Neuronal stem cell (in vitro differentiated cells): Measurements from ENCODE around the gene DOLPP1.

Source experiments
- DNase-seq: peaks from one replicate; pipeline ENCODE4 v3.0.0-alpha.2; 2013; ENCODE audit warnings: low spot score
- H2AFZ ChIP-seq: one replicate; pipeline ENCODE4 v1.6.1; 2013; ENCODE audit warnings: mild to moderate bottlenecking, low read length, inconsistent platforms
- H2AK5ac ChIP-seq: 2 replicates; pipeline ENCODE4 v1.6.1; 2013; ENCODE audit warnings: low read depth, mild to moderate bottlenecking, inconsistent platforms, low read length, moderate library complexity, mixed read lengths
- H2BK120ac ChIP-seq: 2 replicates; pipeline ENCODE4 v1.6.1; 2013; ENCODE audit warnings: low read depth, mild to moderate bottlenecking, inconsistent platforms, low read length, moderate library complexity, mixed read lengths
- H2BK12ac ChIP-seq: one replicate; pipeline ENCODE4 v1.6.1; 2013; ENCODE audit warnings: low read length, inconsistent platforms
- H2BK15ac ChIP-seq: 2 replicates; pipeline ENCODE4 v1.6.1; 2013; ENCODE audit warnings: mild to moderate bottlenecking, low read length, inconsistent platforms, mixed read lengths
- H2BK5ac ChIP-seq: one replicate; pipeline ENCODE4 v1.6.1; 2013; ENCODE audit warnings: inconsistent platforms, mild to moderate bottlenecking, low read length, moderate library complexity
- H3K14ac ChIP-seq: one replicate; pipeline ENCODE4 v1.6.1; 2013; ENCODE audit warnings: low read length, inconsistent platforms
- H3K18ac ChIP-seq: 2 replicates; pipeline ENCODE4 v1.6.1; 2013; ENCODE audit warnings: low read length, inconsistent platforms
- H3K23ac ChIP-seq: 2 replicates; pipeline ENCODE4 v1.6.1; 2013; ENCODE audit warnings: low read depth, mild to moderate bottlenecking, mixed read lengths, low read length, inconsistent platforms; ENCODE audit not compliant: poor library complexity
- H3K27ac ChIP-seq: replicated peaks from 3 replicates; pipeline ENCODE4 v1.5.1; 2013; ENCODE audit warnings: low read length, inconsistent platforms
- H3K27me3 ChIP-seq, 3 experiments: 2 replicates each; pipeline ENCODE4 v1.6.1; 2013; ENCODE audit warnings: low read length in 3 of 3, mild to moderate bottlenecking in 2 of 3, inconsistent platforms in 1 of 3, low read depth in 1 of 3, mixed read lengths in 1 of 3, moderate library complexity in 1 of 3; ENCODE audit not compliant: control insufficient read depth in 3 of 3, insufficient read depth in 3 of 3
- H3K36me3 ChIP-seq, 2 donors: replicated peaks in 1 of 2; 2 replicates each; pipeline ENCODE4 v1.6.1; 2013; ENCODE audit warnings: low read length in 2 of 2; ENCODE audit not compliant: control insufficient read depth in 2 of 2, insufficient read depth in 2 of 2
- H3K4ac ChIP-seq: 2 replicates; pipeline ENCODE4 v1.6.1; 2013; ENCODE audit warnings: inconsistent platforms, mild to moderate bottlenecking, low read length, moderate library complexity
- H3K4me1 ChIP-seq, 2 donors: 1 replicate in 1 of 2; 2 replicates in 1 of 2; pipeline ENCODE4 v1.6.1; 2013; ENCODE audit warnings: low read length in 2 of 2, low read depth in 1 of 2; ENCODE audit not compliant: control insufficient read depth in 2 of 2, insufficient read depth in 1 of 2
- H3K4me2 ChIP-seq: one replicate; pipeline ENCODE4 v1.6.1; 2013; ENCODE audit warnings: mild to moderate bottlenecking, low read length, inconsistent platforms; ENCODE audit not compliant: insufficient read depth, poor library complexity, severe bottlenecking
- H3K4me3 ChIP-seq, 2 donors: 2 replicates each; pipeline ENCODE4 v1.5.1; 2013; ENCODE audit warnings: low read length in 2 of 2, mild to moderate bottlenecking in 2 of 2, inconsistent platforms in 1 of 2, moderate library complexity in 1 of 2
- H3K79me1 ChIP-seq: one replicate; pipeline ENCODE4 v1.6.1; 2013; ENCODE audit warnings: low read depth, mild to moderate bottlenecking, inconsistent platforms, low read length, moderate library complexity
- H3K9ac ChIP-seq: one replicate; pipeline ENCODE4 v1.6.1; 2013; ENCODE audit warnings: mild to moderate bottlenecking, low read depth, low read length, inconsistent platforms; ENCODE audit not compliant: poor library complexity
- H3K9me3 ChIP-seq, 2 donors: replicated peaks in 1 of 2; 2 replicates each; pipeline versions ENCODE3 to v1.6.1; 2013; ENCODE audit warnings: low read length in 2 of 2, mild to moderate bottlenecking in 2 of 2, inconsistent platforms in 1 of 2, low read depth in 1 of 2, mixed read lengths in 1 of 2, moderate library complexity in 1 of 2; ENCODE audit not compliant: control insufficient read depth in 2 of 2, insufficient read depth in 1 of 2
- H4K8ac ChIP-seq: one replicate; pipeline ENCODE4 v1.6.1; 2013; ENCODE audit warnings: low read depth, mild to moderate bottlenecking, inconsistent platforms, low read length, moderate library complexity
- H4K91ac ChIP-seq: one replicate; pipeline ENCODE4 v1.6.1; 2013; ENCODE audit warnings: low read length, low read depth, mild to moderate bottlenecking, inconsistent platforms; ENCODE audit not compliant: poor library complexity
- WGBS, 2 donors: extraction: QIAGEN DNeasy Blood & Tissue Kit; methylation state at CpG; one replicate each; pipeline ENCODE4 v1.1.7; 2013; ENCODE audit warnings: missing lambda C conversion rate in 2 of 2, mixed read lengths in 1 of 2; ENCODE audit not compliant: insufficient read length in 2 of 2, insufficient replicate concordance in 1 of 2; ENCODE audit errors: extremely low coverage in 2 of 2; 5-methylcytosine and 5-hydroxymethylcytosine counted together

Gene DOLPP1

DNA sequence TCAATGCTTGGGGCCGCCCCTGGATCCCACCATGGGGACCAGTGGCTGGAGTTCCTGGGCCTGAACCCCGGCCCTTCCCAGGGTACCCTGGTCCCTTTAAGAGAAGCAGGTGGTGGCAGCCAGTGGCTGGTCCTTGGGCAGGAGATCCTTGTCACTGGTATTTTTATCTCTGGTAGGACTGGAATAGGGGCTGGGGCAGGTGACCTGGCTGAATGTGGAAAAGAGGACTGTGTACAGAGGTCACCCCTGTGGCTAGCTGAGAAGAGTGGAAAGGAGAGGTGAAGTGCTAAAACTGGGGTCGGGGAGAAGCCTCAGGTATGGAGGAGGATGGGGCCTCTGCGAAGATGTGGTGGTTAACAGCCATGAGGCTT lies 22.7 kb downstream of the DOLPP1 start:
- H3K4me3 ChIP-seq: no peak overlapping the region
- H3K4me1 ChIP-seq: no peaks in the 10 kb centered on the region
- peak overlapping the region; percentile 65 for H3K23ac ChIP-seq
- no peak overlapping the region for H3K4ac ChIP-seq
- no peak for DNase-seq
- no peak overlapping the region for H2AFZ ChIP-seq
- H3K79me1 ChIP-seq: peaks cover 2% of the 10 kb centered on the region
- no peak overlapping the region for H3K18ac ChIP-seq
- no peak overlapping the region for H4K8ac ChIP-seq
- no peak overlapping the region for H3K14ac ChIP-seq
- WGBS, 2 donors: no CpG with 5 or more reads among the region's 4 CpGs
- H3K4me2 ChIP-seq: no peak overlapping the region
- no peak overlapping the region for H2BK15ac ChIP-seq
- no peaks in the 10 kb centered on the region for H3K9me3 ChIP-seq
- no peak overlapping the region for H3K9ac ChIP-seq
- H3K27me3 ChIP-seq: no peaks in the 10 kb centered on the region
- H2BK12ac ChIP-seq: no peak overlapping the region
- H2BK120ac ChIP-seq: no peak overlapping the region
- H2AK5ac ChIP-seq: peak overlapping the region; percentile 32
- H2BK5ac ChIP-seq: no peak overlapping the region
- H4K91ac ChIP-seq: no peak overlapping the region
- H3K27ac ChIP-seq: no peak overlapping the region
- H3K36me3 ChIP-seq: peaks cover 0 to 11% of the 10 kb centered on the region in 2 donors

DNA sequence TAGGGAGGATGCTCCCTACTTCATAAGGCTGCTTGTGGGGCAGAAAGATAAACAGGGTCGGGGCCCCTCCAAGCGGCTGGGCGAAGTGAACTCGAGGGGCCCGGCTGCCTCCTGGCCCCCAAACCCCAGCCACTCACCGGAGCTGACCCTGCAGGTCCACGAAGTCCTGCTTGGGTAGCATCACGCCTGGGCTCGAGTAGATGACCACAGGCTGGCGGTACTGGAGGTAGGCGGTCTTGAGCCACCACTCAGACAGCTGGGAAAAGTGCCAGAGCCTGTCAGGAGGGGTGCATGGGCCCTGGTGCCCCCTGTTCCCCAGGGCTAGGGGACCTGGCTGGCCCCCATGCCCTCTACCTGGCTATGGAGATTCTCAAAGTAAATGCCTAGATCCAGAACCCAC lies 23.1 kb downstream of the DOLPP1 start:
- H3K36me3 ChIP-seq: peaks cover 0 to 11% of the 10 kb centered on the region in 2 donors
- H2AK5ac ChIP-seq: no peak overlapping the region
- no peak overlapping the region for H3K4me3 ChIP-seq
- H2BK15ac ChIP-seq: no peak overlapping the region
- H2BK120ac ChIP-seq: no peak overlapping the region
- H3K27me3 ChIP-seq: peaks cover 0 to 1% (median 0%) of the 10 kb centered on the region in 3 experiments
- no peak overlapping the region for H4K8ac ChIP-seq
- no peak overlapping the region for H2BK5ac ChIP-seq
- H2AFZ ChIP-seq: no peak overlapping the region
- peak overlapping the region; percentile 57 for H3K18ac ChIP-seq
- no peak overlapping the region for H4K91ac ChIP-seq
- no peak overlapping the region for H3K4me2 ChIP-seq
- H3K79me1 ChIP-seq: peaks cover 2% of the 10 kb centered on the region
- H3K27ac ChIP-seq: no peak overlapping the region
- H3K4me1 ChIP-seq: no peaks in the 10 kb centered on the region
- H3K9ac ChIP-seq: no peak overlapping the region
- no peak overlapping the region for H3K4ac ChIP-seq
- no peak overlapping the region for H2BK12ac ChIP-seq
- DNase-seq: no peak
- H3K14ac ChIP-seq: no peak overlapping the region
- no CpG with 5 or more reads among the region's 11 CpGs for WGBS, 2 donors
- H3K23ac ChIP-seq: no peak overlapping the region
- no peaks in the 10 kb centered on the region for H3K9me3 ChIP-seq

DNA sequence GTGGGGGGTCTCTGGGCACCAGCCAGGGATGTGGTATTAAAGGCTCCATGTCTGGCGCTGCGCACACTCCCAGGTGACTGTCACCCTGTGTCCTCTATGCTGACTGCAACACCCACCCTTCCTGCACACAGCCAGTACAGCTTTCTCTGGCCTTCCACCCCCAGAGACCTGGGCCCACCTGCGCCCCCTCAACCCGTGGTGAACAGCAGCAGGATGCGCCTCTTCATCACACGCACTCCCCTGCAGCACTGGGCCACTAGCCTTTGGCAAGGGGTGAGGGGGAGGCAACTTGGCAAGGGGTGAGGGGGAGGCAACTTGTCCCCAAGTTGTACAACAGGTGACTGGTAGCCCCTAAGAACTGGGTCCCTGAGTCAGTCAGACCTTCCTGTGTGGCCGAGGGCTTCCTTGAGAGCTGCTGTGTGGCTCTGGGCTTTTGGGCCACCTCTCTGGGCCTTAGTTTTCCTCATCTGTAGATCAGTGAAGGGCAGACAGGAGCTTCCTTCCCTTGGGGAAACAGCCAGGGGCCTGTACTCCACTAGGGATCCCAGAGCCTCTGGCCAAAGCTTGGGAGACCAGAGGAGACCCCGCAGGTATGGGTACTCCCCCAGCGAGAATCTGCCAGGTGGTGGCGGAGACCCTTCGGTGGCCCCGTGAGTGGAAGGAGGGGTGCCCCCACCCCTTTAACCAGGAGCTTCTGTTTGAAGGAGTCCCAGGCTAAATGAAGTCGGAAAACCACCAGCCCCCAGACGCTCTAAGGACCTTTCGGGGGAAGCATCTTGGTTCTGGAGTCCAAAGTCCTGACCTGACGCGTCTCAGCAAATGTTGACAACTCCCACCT lies 25.2 kb downstream of the DOLPP1 start:
- no peak overlapping the region for H2BK12ac ChIP-seq
- H2BK15ac ChIP-seq: no peak overlapping the region
- no peak overlapping the region for H3K4ac ChIP-seq
- H3K79me1 ChIP-seq: peaks cover 2% of the 10 kb centered on the region
- peaks cover 3 to 6% of the 10 kb centered on the region in 2 donors for H3K4me1 ChIP-seq
- H3K9me3 ChIP-seq: no peaks in the 10 kb centered on the region
- H2BK5ac ChIP-seq: no peak overlapping the region
- H2AK5ac ChIP-seq: peak overlapping the region; percentile 81
- no peak overlapping the region for H2BK120ac ChIP-seq
- no peak overlapping the region for H3K27ac ChIP-seq
- DNase-seq: no peak
- no peak overlapping the region for H3K4me3 ChIP-seq
- H3K18ac ChIP-seq: no peak overlapping the region
- H2AFZ ChIP-seq: no peak overlapping the region
- H4K8ac ChIP-seq: no peak overlapping the region
- no CpG with 5 or more reads among the region's 17 CpGs for WGBS, 2 donors
- H3K14ac ChIP-seq: peak overlapping the region; percentile 38
- peaks cover 0 to 15% (median 0%) of the 10 kb centered on the region in 3 experiments for H3K27me3 ChIP-seq
- H3K9ac ChIP-seq: peak overlapping the region; percentile 38
- H4K91ac ChIP-seq: no peak overlapping the region
- H3K36me3 ChIP-seq: peaks cover 0 to 11% of the 10 kb centered on the region in 2 donors
- no peak overlapping the region for H3K23ac ChIP-seq
- no peak overlapping the region for H3K4me2 ChIP-seq

DNA sequence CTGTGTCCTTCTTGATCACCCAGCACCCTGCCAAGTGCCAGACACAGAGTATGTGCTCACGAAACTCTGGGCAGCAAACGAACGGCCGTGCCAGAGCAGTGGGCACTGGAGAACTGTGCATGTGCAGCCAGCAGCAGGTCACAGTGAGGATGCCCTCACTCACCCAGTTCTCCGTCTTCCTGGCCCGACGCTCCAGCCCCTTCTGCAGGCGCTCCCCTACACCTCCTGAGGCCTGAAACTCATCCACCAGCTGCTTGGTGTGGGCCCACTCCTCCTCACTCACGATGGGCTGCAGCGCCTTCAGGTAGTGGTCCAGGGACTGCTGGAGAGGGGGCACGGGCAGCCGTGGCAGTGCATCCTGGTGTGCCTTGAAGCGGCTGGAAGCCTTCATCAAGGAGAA lies 26.7 kb downstream of the DOLPP1 start:
- Histone ChIP-seq H3K14ac (no peak overlapping the region), H2AFZ (no peak overlapping the region), H2BK15ac (peak overlapping the region; percentile 67), H2BK12ac (no peak overlapping the region), H2AK5ac (peak overlapping the region; percentile 75), H4K8ac (no peak overlapping the region), H3K18ac (peak overlapping the region; percentile 71), H3K9me3 (no peaks in the 10 kb centered on the region), H2BK5ac (peak overlapping the region; percentile 53), H3K23ac (no peak overlapping the region), H3K27me3 (peaks cover 0 to 15% (median 0%) of the 10 kb centered on the region in 3 experiments), H3K27ac (no peak overlapping the region), H2BK120ac (no peak overlapping the region), H3K9ac (no peak overlapping the region), H4K91ac (no peak overlapping the region), H3K79me1 (no peaks in the 10 kb centered on the region), H3K4ac (no peak overlapping the region), H3K4me2 (no peak overlapping the region), H3K4me3 (no peak overlapping the region), H3K4me1 (peaks cover 5 to 10% of the 10 kb centered on the region in 2 donors), H3K36me3 (peaks cover 0 to 11% of the 10 kb centered on the region in 2 donors)
- no CpG with 5 or more reads among the region's 13 CpGs for WGBS, 2 donors
- DNase-seq: no peak
